GM18507 (cell line): ENCODE measurements around the gene ZNF860.
A peak's percentile ranks its signal among the peaks of the same experiment; 100 is the strongest.

Experiments used
- DNase-seq: peaks from one replicate; pipeline ENCODE4 v3.0.0; 2011; ENCODE audit warnings: low read depth; ENCODE audit not compliant: insufficient read length; ENCODE audit errors: extremely low spot score
- FAIRE-seq: peaks from 2 replicates; lab custom pipeline; 2011; peaks lifted over from hg19 to GRCh38; lab: Jason Lieb, UNC

Gene ZNF860

DNA sequence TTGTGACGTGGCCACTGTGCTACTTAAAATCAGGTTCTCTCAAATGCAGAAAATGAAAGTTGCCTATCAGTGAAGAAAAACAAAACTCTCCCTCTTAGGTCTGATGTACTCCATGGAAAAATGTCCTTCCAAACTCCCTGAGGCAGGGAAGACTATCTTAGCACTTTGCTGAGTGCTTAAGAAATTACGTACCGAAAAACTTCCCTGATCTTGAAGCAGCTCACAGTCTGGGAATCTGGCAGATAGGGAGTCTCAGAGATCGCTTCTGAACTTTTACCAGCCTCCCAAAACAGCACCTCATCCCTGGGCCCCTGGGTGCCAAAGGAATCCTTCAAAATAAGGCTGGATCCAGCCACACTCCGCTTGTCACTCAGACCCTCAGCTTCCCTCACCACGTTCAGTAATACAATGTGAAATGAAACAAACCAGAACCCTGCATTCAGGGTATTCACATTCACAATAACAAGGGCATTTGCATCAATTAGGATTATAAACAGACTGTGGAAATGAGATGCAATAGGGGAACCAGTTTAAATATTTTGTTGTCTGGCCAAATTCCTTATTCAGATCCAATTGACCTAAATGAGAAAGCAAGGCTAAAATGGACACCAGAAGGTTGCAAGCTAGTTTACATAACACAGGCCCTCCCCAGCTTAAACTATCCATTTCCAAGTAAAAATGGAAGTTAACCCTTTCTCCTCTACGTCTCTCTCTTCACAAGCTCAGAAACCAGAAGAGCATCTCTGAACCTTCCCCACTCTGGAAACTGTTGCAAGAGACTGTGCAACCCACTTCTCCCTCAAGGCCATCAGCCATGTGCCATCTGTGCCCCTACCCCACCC lies 21.4 kb upstream of the ZNF860 start:
- FAIRE-seq (peak; percentile 26), DNase-seq (no peak)

- DNase-seq: peak; percentile 28
- FAIRE-seq: peak; percentile 79
These were observed 20.6 kb upstream of the ZNF860 start for GRCh38 chr3:31960793-31961431.

- no peak for FAIRE-seq
- no peak for DNase-seq
These were observed 18.7 kb upstream of the ZNF860 start for GRCh38 chr3:31962801-31963205.

- DNase-seq: no peak
- no peak for FAIRE-seq
These were observed 14.5 kb upstream of the ZNF860 start for GRCh38 chr3:31966978-31967591.

- no peak for DNase-seq
- FAIRE-seq: no peak
These were observed 14.0 kb upstream of the ZNF860 start for GRCh38 chr3:31967592-31967991.

- DNase-seq (no peak), FAIRE-seq (no peak)
These were observed 13.1 kb upstream of the ZNF860 start for GRCh38 chr3:31968369-31968926.

DNA sequence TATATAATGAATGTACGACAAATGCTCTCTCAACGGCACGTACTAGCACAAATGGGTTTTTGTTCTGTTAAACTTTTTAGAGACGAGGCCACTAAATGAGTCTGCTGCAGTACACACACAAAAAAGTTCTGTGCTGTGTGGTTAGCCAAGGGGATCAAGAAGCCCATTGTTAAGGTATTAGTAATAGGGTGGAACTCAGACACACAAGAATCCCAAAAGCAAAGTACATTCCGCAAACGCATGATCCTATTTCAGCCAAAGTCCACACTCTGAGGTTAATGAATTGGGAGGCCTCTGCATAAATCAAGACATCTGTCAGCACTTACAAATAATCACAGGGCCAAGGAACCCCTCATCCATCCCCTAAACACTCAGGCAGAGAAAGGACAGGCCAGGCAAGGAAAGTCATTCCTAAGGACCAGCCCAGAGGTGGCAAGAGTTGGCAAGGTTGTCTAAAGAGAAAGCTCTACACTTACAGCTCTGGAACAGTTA lies 12.6 kb upstream of the ZNF860 start:
- no peak for DNase-seq
- FAIRE-seq: no peak

- FAIRE-seq (no peak), DNase-seq (no peak)
These were observed 9.9 kb upstream of the ZNF860 start for GRCh38 chr3:31971607-31972006.

DNA sequence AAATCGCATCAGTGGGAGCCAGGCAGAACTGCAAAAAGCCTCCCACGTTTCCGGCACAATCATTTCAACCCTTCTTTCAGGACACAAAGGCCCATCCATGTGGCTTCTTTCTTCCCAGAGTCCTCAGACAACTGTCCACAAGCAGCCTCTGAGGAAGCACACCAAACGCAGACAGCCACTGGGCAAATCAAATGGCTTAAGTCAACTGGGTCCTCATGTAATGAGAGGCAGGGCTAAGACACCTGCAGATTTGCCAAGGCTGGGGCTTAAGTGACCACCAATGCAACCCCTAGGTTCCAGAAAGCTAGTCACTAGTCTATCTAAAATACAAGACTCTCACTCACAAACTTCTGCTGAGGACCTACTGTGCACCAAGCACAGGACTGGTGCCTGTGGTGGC lies 8.5 kb upstream of the ZNF860 start:
- no peak for FAIRE-seq
- no peak for DNase-seq

- DNase-seq (no peak), FAIRE-seq (no peak)
These were observed 7.7 kb upstream of the ZNF860 start for GRCh38 chr3:31973837-31974236.

- DNase-seq: no peak
- FAIRE-seq: no peak
These were observed 7.1 kb upstream of the ZNF860 start for GRCh38 chr3:31974471-31974870.

- FAIRE-seq (no peak), DNase-seq (no peak)
These were observed 6.6 kb upstream of the ZNF860 start for GRCh38 chr3:31974964-31975363.

DNA sequence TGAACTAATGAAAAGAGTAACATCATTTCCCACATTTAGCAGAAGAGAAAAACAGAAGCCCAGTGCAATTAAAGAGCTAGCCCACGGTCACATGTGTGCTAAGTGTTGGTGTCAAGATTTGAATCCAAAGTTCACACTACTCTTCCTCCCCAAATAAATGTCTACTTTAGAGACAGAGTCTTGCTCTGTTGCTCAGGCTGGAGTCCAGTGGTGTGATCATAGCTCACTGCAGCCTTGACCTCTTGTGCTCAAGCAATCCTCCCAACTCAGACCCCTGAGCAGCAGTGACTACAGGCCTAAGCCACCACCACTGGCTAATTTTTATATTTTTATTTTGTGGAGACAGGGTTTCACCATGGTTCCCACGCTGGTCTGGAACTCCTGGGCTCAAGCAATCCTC lies 5.2 kb upstream of the ZNF860 start:
- DNase-seq (no peak), FAIRE-seq (no peak)

GRCh38 chr3:31977736-31978135 lies 3.8 kb upstream of the ZNF860 start:
- no peak for DNase-seq
- FAIRE-seq: no peak

GRCh38 chr3:31978553-31978952 lies 3.0 kb upstream of the ZNF860 start:
- DNase-seq: no peak

DNA sequence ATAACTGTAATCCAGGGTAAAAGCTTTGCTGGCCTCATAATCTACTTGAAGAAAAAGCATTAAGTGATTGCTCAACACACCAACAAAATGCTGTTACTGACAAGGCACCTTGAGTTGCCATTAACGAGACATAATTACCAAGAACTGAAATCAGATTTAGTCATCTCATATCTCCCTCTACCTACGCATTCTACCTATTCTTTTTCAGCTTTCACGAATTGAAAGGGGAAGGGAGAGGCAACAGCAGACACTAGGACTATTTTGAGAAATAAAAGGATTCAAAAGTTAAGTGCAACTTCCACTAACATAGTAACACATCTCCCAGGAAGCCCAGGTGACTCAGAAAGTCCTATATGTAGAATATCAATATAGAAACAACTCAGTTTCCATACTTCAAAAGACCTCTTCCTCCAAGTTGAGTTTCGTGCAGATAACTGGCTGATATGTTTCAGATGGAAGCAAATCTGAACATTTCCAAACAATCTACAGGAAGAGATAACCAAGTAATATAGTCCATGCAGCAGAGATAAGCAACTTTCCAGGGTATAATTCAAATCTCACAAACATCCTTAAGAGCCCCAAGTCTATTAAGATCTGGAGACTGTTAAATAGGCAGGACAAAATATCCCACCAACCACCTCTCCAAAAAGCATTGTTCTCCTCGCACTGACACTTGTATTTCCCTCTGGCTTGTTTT lies 2.4 kb upstream of the ZNF860 start:
- DNase-seq: no peak
- FAIRE-seq: peak; percentile 5

More at GRCh38 chr3:31978553-31978952, 3.0 kb upstream of the ZNF860 start:
- no peak for FAIRE-seq

GRCh38 chr3:31980530-31981205 lies 882 bp upstream of the ZNF860 start:
- FAIRE-seq: no peak
- no peak for DNase-seq

- DNase-seq (no peak), FAIRE-seq (no peak)
These were observed 2.8 kb downstream of the ZNF860 start for GRCh38 chr3:31984321-31984720.

GRCh38 chr3:31985831-31986230 lies 4.3 kb downstream of the ZNF860 start:
- FAIRE-seq: no peak
- DNase-seq: no peak
